Esophagus squamous epithelium (tissue), 4 donors: ENCODE measurements around the gene EMC10.

Experiments used
- CTCF ChIP-seq, 6 experiments: fragments of 450-650 bp in 4 of 6; fragments of 200-600 bp in 2 of 6; sonication (generic) in 2 of 6; IDR thresholded peaks; one replicate each; pipeline ENCODE4 v1.5.1; 2016 to 2019; ENCODE audit warnings: antibody characterized with exemption in 6 of 6, mild to moderate bottlenecking in 4 of 6, moderate library complexity in 4 of 6
- POLR2A ChIP-seq, 4 donors: fragments of 450-650 bp; IDR thresholded peaks; one replicate each; pipeline ENCODE4 v1.6.1; 2017; ENCODE audit warnings: antibody characterized with exemption in 4 of 4, mild to moderate bottlenecking in 4 of 4, moderate library complexity in 3 of 4

- TF ChIP-seq CTCF (IDR thresholded peaks at IDR 0.05) (no peak), POLR2A (IDR thresholded peaks at IDR 0.05) (no peak)
Measured at GRCh38 chr19:50475736-50476223, 527 bp upstream of the EMC10 start.
